MM.1S (cell line): ENCODE measurements around the gene CPSF4.

Experiments used
- EZH2 ChIP-seq: fragments of 300-600 bp; sonication (generic); optimal IDR thresholded peaks from 2 replicates; pipeline ENCODE3; 2017; ENCODE audit warnings: low read depth, mild to moderate bottlenecking, antibody characterized with exemption, low read length, mixed read lengths
- EZH2phosphoT487 ChIP-seq: fragments of 300-600 bp; sonication (generic); IDR thresholded peaks from 2 replicates; pipeline ENCODE4 v1.6.1; 2018; ENCODE audit warnings: antibody characterized with exemption, low read length
- TF ChIP-seq, protein P1 (sequence below): fragments of 300-600 bp; sonication (generic); IDR thresholded peaks from 2 replicates; pipeline ENCODE4 v1.5.1; 2016; ENCODE audit warnings: antibody characterized with exemption, low read length, mixed read lengths

GRCh38 chr7:99390941-99391602 lies 47.7 kb upstream of the CPSF4 start:
- TF ChIP-seq, protein P1, sequence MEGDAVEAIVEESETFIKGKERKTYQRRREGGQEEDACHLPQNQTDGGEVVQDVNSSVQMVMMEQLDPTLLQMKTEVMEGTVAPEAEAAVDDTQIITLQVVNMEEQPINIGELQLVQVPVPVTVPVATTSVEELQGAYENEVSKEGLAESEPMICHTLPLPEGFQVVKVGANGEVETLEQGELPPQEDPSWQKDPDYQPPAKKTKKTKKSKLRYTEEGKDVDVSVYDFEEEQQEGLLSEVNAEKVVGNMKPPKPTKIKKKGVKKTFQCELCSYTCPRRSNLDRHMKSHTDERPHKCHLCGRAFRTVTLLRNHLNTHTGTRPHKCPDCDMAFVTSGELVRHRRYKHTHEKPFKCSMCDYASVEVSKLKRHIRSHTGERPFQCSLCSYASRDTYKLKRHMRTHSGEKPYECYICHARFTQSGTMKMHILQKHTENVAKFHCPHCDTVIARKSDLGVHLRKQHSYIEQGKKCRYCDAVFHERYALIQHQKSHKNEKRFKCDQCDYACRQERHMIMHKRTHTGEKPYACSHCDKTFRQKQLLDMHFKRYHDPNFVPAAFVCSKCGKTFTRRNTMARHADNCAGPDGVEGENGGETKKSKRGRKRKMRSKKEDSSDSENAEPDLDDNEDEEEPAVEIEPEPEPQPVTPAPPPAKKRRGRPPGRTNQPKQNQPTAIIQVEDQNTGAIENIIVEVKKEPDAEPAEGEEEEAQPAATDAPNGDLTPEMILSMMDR, result no peak
- TF ChIP-seq EZH2 (no peak), EZH2phosphoT487 (no peak)
